Endothelial cell of umbilical vein (primary cell): ENCODE data around the gene MTPN. TPM values are rescaled to one million over a fixed set of nuclear protein-coding genes. Genes with fewer than 3 reads are reported as not detected.

Experiments used
- BruUV-seq: library from RNA; stranded (reverse); fragments of 400-500 nt; replicated peaks from 2 replicates; lab custom pipeline; 2021; lab: Mats Ljungman, UMichigan
- CTCF ChIA-PET: fragments of 300-600, 350-600 bp; sonication (Branson Sonifier 250); formaldehyde crosslinking; loops from one replicate; lab custom pipeline; 2021; ENCODE audit warnings: antibody characterized with exemption, inconsistent platforms; lab: Charles Lee
- POLR2A ChIA-PET: fragments of 300-600, 350-600 bp; sonication (Branson Sonifier 250); formaldehyde crosslinking; loops from one replicate; lab custom pipeline; 2021; ENCODE audit warnings: antibody characterized with exemption, inconsistent platforms; lab: Charles Lee
- DNase-seq: peaks from one replicate; pipeline ENCODE4 v3.0.0-alpha.2; 2011; ENCODE audit warnings: low read depth, low spot score
- FAIRE-seq: peaks from 2 replicates; lab custom pipeline; 2011; peaks lifted over from hg19 to GRCh38; lab: Jason Lieb, UNC
- H2AFZ ChIP-seq: 2 replicates; pipeline ENCODE4 v1.6.0; 2012; ENCODE audit warnings: low read depth, low read length, control low read depth, inconsistent platforms
- H3K27ac ChIP-seq: 2 replicates; pipeline ENCODE4 v1.5.1; 2011; ENCODE audit warnings: low read depth, mild to moderate bottlenecking, control low read depth, low read length, moderate library complexity; ENCODE audit not compliant: insufficient read depth
- H3K27me3 ChIP-seq, 2 experiments: 2 replicates each; pipeline versions ENCODE4 v1.6.0 to v1.6.1; 2011; ENCODE audit warnings: low read length in 2 of 2, mixed read lengths in 1 of 2; ENCODE audit not compliant: control insufficient read depth in 2 of 2, insufficient read depth in 2 of 2
- H3K36me3 ChIP-seq, 2 experiments: 2 replicates in 1 of 2; 3 replicates in 1 of 2; pipeline ENCODE4 v1.5.1; 2011; ENCODE audit warnings: low read length in 2 of 2, mild to moderate bottlenecking in 1 of 2, moderate library complexity in 1 of 2; ENCODE audit not compliant: control insufficient read depth in 2 of 2, insufficient read depth in 2 of 2; ENCODE audit errors: extremely low read depth in 1 of 2
- H3K4me1 ChIP-seq: 3 replicates; pipeline ENCODE4 v1.5.1; 2011; ENCODE audit warnings: mild to moderate bottlenecking, low read length; ENCODE audit not compliant: control insufficient read depth, insufficient read depth; ENCODE audit errors: extremely low read depth
- H3K4me2 ChIP-seq: 2 replicates; pipeline ENCODE4 v1.6.1; 2011; ENCODE audit warnings: low read length, control low read depth, mixed read lengths; ENCODE audit not compliant: insufficient read depth
- H3K4me3 ChIP-seq, 3 experiments: fragments of 200-600 bp in 1 of 3; sonication (generic), shearing (Covaris generic) in 1 of 3; replicated peaks in 1 of 3; 2 replicates each; pipeline ENCODE4 v1.5.1; 2011 to 2016; ENCODE audit warnings: control low read depth in 3 of 3, low read length in 3 of 3, mild to moderate bottlenecking in 2 of 3, inconsistent platforms in 1 of 3, low read depth in 1 of 3, moderate library complexity in 1 of 3; ENCODE audit not compliant: insufficient read depth in 1 of 3
- H3K79me2 ChIP-seq: 2 replicates; pipeline ENCODE4 v1.6.0; 2012; ENCODE audit warnings: low read length, inconsistent platforms; ENCODE audit not compliant: control insufficient read depth, insufficient read depth
- H3K9ac ChIP-seq: replicated peaks from 2 replicates; pipeline ENCODE3; 2011; ENCODE audit warnings: low read length, control low read depth; ENCODE audit not compliant: insufficient read depth; ENCODE audit errors: extremely low read depth
- H3K9me1 ChIP-seq: replicated peaks from 3 replicates; pipeline ENCODE4 v1.6.0; 2011; ENCODE audit warnings: mild to moderate bottlenecking, low read length; ENCODE audit not compliant: control insufficient read depth, insufficient read depth; ENCODE audit errors: extremely low read depth
- H3K9me3 ChIP-seq: replicated peaks from 2 replicates; pipeline ENCODE4 v1.5.1; 2012; ENCODE audit warnings: low read length, inconsistent platforms; ENCODE audit not compliant: control insufficient read depth, insufficient read depth
- H4K20me1 ChIP-seq: replicated peaks from 2 replicates; pipeline ENCODE3; 2011; ENCODE audit warnings: mild to moderate bottlenecking, low read length; ENCODE audit not compliant: control insufficient read depth, insufficient read depth; ENCODE audit errors: extremely low read depth
- EZH2 ChIP-seq: IDR thresholded peaks from 2 replicates; pipeline ENCODE4 v1.6.1; 2012; ENCODE audit warnings: borderline replicate concordance, low read depth, mild to moderate bottlenecking, moderate library complexity, low read length, inconsistent platforms; ENCODE audit not compliant: severe bottlenecking
- FOS ChIP-seq: IDR thresholded peaks from 2 replicates; pipeline ENCODE4 v1.6.1; 2011; ENCODE audit warnings: mild to moderate bottlenecking, low read length, moderate library complexity, borderline replicate concordance; ENCODE audit not compliant: insufficient read depth
- GATA2 ChIP-seq: IDR thresholded peaks from 2 replicates; pipeline ENCODE4 v1.7.0; 2011; ENCODE audit warnings: low read depth, mild to moderate bottlenecking, moderate library complexity, mixed read lengths, low read length; ENCODE audit not compliant: insufficient read length, insufficient read depth
- JUN ChIP-seq: IDR thresholded peaks from 2 replicates; pipeline ENCODE4 v1.6.1; 2011; ENCODE audit warnings: borderline replicate concordance, low read depth; ENCODE audit not compliant: insufficient read length, insufficient read depth
- MYC ChIP-seq: IDR thresholded peaks from one replicate; pipeline ENCODE4 v1.6.1; 2011; ENCODE audit warnings: mild to moderate bottlenecking, low read depth, low read length
- POLR2A ChIP-seq: IDR thresholded peaks from 2 replicates; pipeline ENCODE4 v1.6.1; 2012; ENCODE audit warnings: low read depth, mild to moderate bottlenecking, control low read depth, low read length
- POLR2AphosphoS5 ChIP-seq: IDR thresholded peaks from 2 replicates; pipeline ENCODE4 v1.6.1; 2012; ENCODE audit warnings: low read depth, mild to moderate bottlenecking, control low read depth, low read length, moderate library complexity; ENCODE audit not compliant: insufficient read depth
- dilution Hi-C: fragments of 300-500 bp; cut with MboI; formaldehyde crosslinking; loops from one replicate; pipeline ENCODE4 v1.15.0; 2019; ENCODE audit warnings: low sequenced_read_pairs; ENCODE audit not compliant: extremely low pct_ligation_motif_present
- intact Hi-C: fragments of 100-400 bp; cut with micrococcal nuclease; formaldehyde crosslinking; loops from one replicate; pipeline ENCODE4 v1.10.0; 2022
- polyA plus RNA-seq, 4 experiments: library from polyadenylated mRNA; depleted of rRNA in 3 of 4; stranded (reverse) in 3 of 4; unstranded in 1 of 4; fragments of >200 nt; gene quantifications; 2 replicates each; pipeline versions ENCODE4 v1.2.1 to v1.2.3, GENCODE V29; 2011 to 2012; ENCODE audit warnings: missing spikeins in 1 of 4
- total RNA-seq: library from RNA; stranded (reverse); gene quantifications from 2 replicates; pipeline ENCODE4 v1.2.3, GENCODE V29; 2021
- TF ChIP-seq, protein P1 (sequence below), 2 donors: IDR thresholded peaks; 1 replicate in 1 of 2; 2 replicates in 1 of 2; pipeline ENCODE4 v1.5.1; 2011; ENCODE audit warnings: low read length in 2 of 2, mild to moderate bottlenecking in 2 of 2, moderate library complexity in 2 of 2, control low read depth in 1 of 2, inconsistent platforms in 1 of 2, low read depth in 1 of 2; ENCODE audit not compliant: insufficient read depth in 1 of 2; ENCODE audit errors: extremely low read depth in 1 of 2
- TF ChIP-seq, protein P2 (sequence below): IDR thresholded peaks from 2 replicates; pipeline ENCODE4 v1.6.1; 2011; ENCODE audit not compliant: insufficient read depth, insufficient read length

Gene MTPN
- total and polyA plus RNA-seq, 2 donors (not counting 3 experiments of a cell fraction or from before 2014, with no cell fraction given), result 58.1 to 174 TPM

DNA sequence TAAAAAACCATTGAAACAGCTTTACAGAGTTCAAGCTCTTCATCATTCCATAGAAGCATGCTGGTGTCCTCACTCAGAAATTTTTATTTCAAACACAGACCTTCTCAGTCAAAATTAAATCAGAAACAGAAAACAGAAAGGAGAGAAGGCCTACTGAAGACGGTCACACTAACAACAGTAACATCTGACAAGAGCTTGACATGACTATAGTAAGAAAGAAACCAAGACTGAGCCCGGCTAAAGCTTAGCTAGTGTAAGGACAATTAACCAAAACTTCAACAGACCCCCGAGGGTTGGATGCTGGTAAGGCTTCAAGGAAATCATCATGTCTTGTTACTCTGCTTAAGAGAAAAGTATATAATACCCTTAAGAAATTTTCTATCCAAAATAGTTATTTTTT is 38.6 kb downstream of the MTPN start:
- FAIRE-seq, result no peak
- H4K20me1 ChIP-seq, result peaks cover 3% of the 10 kb centered on the region

More for the DNA sequence above, 38.6 kb downstream of the MTPN start:
- intact Hi-C loops (no loop called here), dilution Hi-C loops (no loop called here)
- Histone ChIP-seq H3K9me3 (no peaks in the 10 kb centered on the region), H3K79me2 (peaks cover 89% of the 10 kb centered on the region), H2AFZ (no peak overlapping the region), H3K27ac (no peak overlapping the region), H3K36me3 (no peaks in the 10 kb centered on the region), H3K4me3 (no peak overlapping the region), H3K4me1 (peaks cover 8% of the 10 kb centered on the region), H3K4me2 (no peak overlapping the region), H3K27me3 (no peaks in the 10 kb centered on the region), H3K9ac (no peak overlapping the region), H3K9me1 (no peaks in the 10 kb centered on the region)
- TF ChIP-seq FOS, result no peak
- TF ChIP-seq, protein P1, sequence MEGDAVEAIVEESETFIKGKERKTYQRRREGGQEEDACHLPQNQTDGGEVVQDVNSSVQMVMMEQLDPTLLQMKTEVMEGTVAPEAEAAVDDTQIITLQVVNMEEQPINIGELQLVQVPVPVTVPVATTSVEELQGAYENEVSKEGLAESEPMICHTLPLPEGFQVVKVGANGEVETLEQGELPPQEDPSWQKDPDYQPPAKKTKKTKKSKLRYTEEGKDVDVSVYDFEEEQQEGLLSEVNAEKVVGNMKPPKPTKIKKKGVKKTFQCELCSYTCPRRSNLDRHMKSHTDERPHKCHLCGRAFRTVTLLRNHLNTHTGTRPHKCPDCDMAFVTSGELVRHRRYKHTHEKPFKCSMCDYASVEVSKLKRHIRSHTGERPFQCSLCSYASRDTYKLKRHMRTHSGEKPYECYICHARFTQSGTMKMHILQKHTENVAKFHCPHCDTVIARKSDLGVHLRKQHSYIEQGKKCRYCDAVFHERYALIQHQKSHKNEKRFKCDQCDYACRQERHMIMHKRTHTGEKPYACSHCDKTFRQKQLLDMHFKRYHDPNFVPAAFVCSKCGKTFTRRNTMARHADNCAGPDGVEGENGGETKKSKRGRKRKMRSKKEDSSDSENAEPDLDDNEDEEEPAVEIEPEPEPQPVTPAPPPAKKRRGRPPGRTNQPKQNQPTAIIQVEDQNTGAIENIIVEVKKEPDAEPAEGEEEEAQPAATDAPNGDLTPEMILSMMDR (IDR thresholded peaks at IDR 0.05; ENCODE audit: extremely low read depth in 1 of 2, insufficient read depth in 1 of 2, low read depth in 1 of 2, low read length in 2 of 2), result no peak
- no peak for TF ChIP-seq GATA2
- TF ChIP-seq MYC, result no peak
- TF ChIP-seq, protein P2, sequence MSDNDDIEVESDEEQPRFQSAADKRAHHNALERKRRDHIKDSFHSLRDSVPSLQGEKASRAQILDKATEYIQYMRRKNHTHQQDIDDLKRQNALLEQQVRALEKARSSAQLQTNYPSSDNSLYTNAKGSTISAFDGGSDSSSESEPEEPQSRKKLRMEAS, result no peak
- TF ChIP-seq POLR2AphosphoS5, result no peak
- TF ChIP-seq EZH2, result no peak
- TF ChIP-seq POLR2A, result no peak
- no peak for TF ChIP-seq JUN
- BruUV-seq, result no TSS peak
- CTCF ChIA-PET, result interaction anchor here (1.5 kb wide), 1 partner anchor 10 kb away, joined by 4 read pairs; no protein-coding TSS in a partner anchor
- POLR2A ChIA-PET, result no interaction called here
- no peak for DNase-seq
